ENCODE data around the gene PRTG.

PRTG gene

GRCh38 chr15:55658886-55659285, 84.1 kb downstream of the PRTG start:
- Histone ChIP-seq H3K79me2 (ENCODE audit: low read length) (no peaks in the 10 kb centered on the region), H3K4me3 (ENCODE audit: low read length) (no peak overlapping the region), H4K20me1 (ENCODE audit: insufficient read depth, low read length) (no peaks in the 10 kb centered on the region), H2AFZ (ENCODE audit: low read depth, low read length) (no peak overlapping the region), H3K9me3 (ENCODE audit: insufficient read depth, low read length) (no peaks in the 10 kb centered on the region), H3K9ac (ENCODE audit: low read length) (no peak overlapping the region), H3K27ac (ENCODE audit: low read length) (no peak overlapping the region), H3K36me3 (replicated peaks; ENCODE audit: low read depth, low read length) (no peaks in the 10 kb centered on the region), H3K4me1 (ENCODE audit: low read length) (no peaks in the 10 kb centered on the region), H3K4me2 (ENCODE audit: low read length) (no peak overlapping the region), H3K27me3 (ENCODE audit: low read depth, low read length) (no peaks in the 10 kb centered on the region)
- TF ChIP-seq EZH2phosphoT487 (IDR thresholded peaks at IDR 0.05; ENCODE audit: low read depth) (no peak), CTCF (IDR thresholded peaks at IDR 0.05; ENCODE audit: low read depth, low read length) (no peak)

- H3K27me3 ChIP-seq (ENCODE audit: low read depth, low read length): no peaks in the 10 kb centered on the region
- no peak overlapping the region for H3K4me3 ChIP-seq (ENCODE audit: low read length)
- H3K9me3 ChIP-seq (ENCODE audit: insufficient read depth, low read length): no peaks in the 10 kb centered on the region
- H4K20me1 ChIP-seq (ENCODE audit: insufficient read depth, low read length): no peaks in the 10 kb centered on the region
- H3K4me2 ChIP-seq (ENCODE audit: low read length): no peak overlapping the region
- no peaks in the 10 kb centered on the region for H3K79me2 ChIP-seq (ENCODE audit: low read length)
- H2AFZ ChIP-seq (ENCODE audit: low read depth, low read length): no peak overlapping the region
- no peaks in the 10 kb centered on the region for H3K36me3 ChIP-seq (replicated peaks; ENCODE audit: low read depth, low read length)
- H3K9ac ChIP-seq (ENCODE audit: low read length): no peak overlapping the region
- no peak for TF ChIP-seq EZH2phosphoT487 (IDR thresholded peaks at IDR 0.05; ENCODE audit: low read depth)
- no peaks in the 10 kb centered on the region for H3K4me1 ChIP-seq (ENCODE audit: low read length)
- H3K27ac ChIP-seq (ENCODE audit: low read length): no peak overlapping the region
These were observed 88.4 kb downstream of the PRTG start for GRCh38 chr15:55654561-55655031.

- Histone ChIP-seq H2AFZ (ENCODE audit: low read depth, low read length) (no peak overlapping the region), H3K27ac (ENCODE audit: low read length) (no peak overlapping the region), H3K4me3 (ENCODE audit: low read length) (no peak overlapping the region), H3K4me2 (ENCODE audit: low read length) (no peak overlapping the region), H3K4me1 (ENCODE audit: low read length) (0 out of 2 replicates have a peak, but pooled peaks cover 3% of the 10 kb centered on the region), H3K9me3 (ENCODE audit: insufficient read depth, low read length) (no peaks in the 10 kb centered on the region), H4K20me1 (ENCODE audit: insufficient read depth, low read length) (no peaks in the 10 kb centered on the region), H3K27me3 (ENCODE audit: low read depth, low read length) (no peaks in the 10 kb centered on the region), H3K79me2 (ENCODE audit: low read length) (no peaks in the 10 kb centered on the region), H3K36me3 (replicated peaks; ENCODE audit: low read depth, low read length) (no peaks in the 10 kb centered on the region), H3K9ac (ENCODE audit: low read length) (no peak overlapping the region)
- TF ChIP-seq CTCF (IDR thresholded peaks at IDR 0.05; ENCODE audit: low read depth, low read length): no peak
These were observed 90.0 kb downstream of the PRTG start for GRCh38 chr15:55652909-55653495.

- TF ChIP-seq CTCF (IDR thresholded peaks at IDR 0.05; ENCODE audit: low read depth, low read length) (no peak), EZH2phosphoT487 (IDR thresholded peaks at IDR 0.05; ENCODE audit: low read depth) (no peak)
- no peak overlapping the region for H3K27ac ChIP-seq (ENCODE audit: low read length)
- H3K79me2 ChIP-seq (ENCODE audit: low read length): no peaks in the 10 kb centered on the region
- no peaks in the 10 kb centered on the region for H3K36me3 ChIP-seq (replicated peaks; ENCODE audit: low read depth, low read length)
- no peak overlapping the region for H3K9ac ChIP-seq (ENCODE audit: low read length)
- 0 out of 2 replicates have a peak, but pooled peaks cover 3% of the 10 kb centered on the region for H3K4me1 ChIP-seq (ENCODE audit: low read length)
- H3K27me3 ChIP-seq (ENCODE audit: low read depth, low read length): no peaks in the 10 kb centered on the region
- H3K9me3 ChIP-seq (ENCODE audit: insufficient read depth, low read length): no peaks in the 10 kb centered on the region
- H4K20me1 ChIP-seq (ENCODE audit: insufficient read depth, low read length): no peaks in the 10 kb centered on the region
- no peak overlapping the region for H3K4me3 ChIP-seq (ENCODE audit: low read length)
- no peak overlapping the region for H3K4me2 ChIP-seq (ENCODE audit: low read length)
- H2AFZ ChIP-seq (ENCODE audit: low read depth, low read length): no peak overlapping the region
These were observed 90.6 kb downstream of the PRTG start for GRCh38 chr15:55652359-55652758.

All from OCI-LY3 (cell line).